Testis (tissue), 2 donors: ENCODE measurements around the gene HS2ST1.

Experiments
- CTCF ChIP-seq, 3 experiments: fragments of 450-650 bp in 2 of 3; fragments of 200-600 bp in 1 of 3; sonication (generic) in 1 of 3; IDR thresholded peaks; one replicate each; pipeline ENCODE4 v1.5.1; 2016 to 2019; ENCODE audit warnings: antibody characterized with exemption in 3 of 3, mild to moderate bottlenecking in 2 of 3, moderate library complexity in 1 of 3
- POLR2A ChIP-seq: fragments of 450-650 bp; IDR thresholded peaks from one replicate; pipeline ENCODE4 v1.6.1; 2017; ENCODE audit warnings: antibody characterized with exemption, mild to moderate bottlenecking, moderate library complexity

- TF ChIP-seq CTCF (IDR thresholded peaks at IDR 0.05) (no peak), POLR2A (no peak)
These were observed 197.4 kb downstream of the HS2ST1 start for GRCh38 chr1:87111659-87112371.
